UCSD-AML1 (cell line): ENCODE results near the gene ABHD8.

Experiments used
- DNase-seq: peaks from one replicate; lab custom pipeline; 2025; ENCODE audit not compliant: unreplicated experiment; lab: John Stamatoyannopoulos, UW

Gene ABHD8

GRCh38 chr19:17243830-17244617 is 59.2 kb downstream of the ABHD8 start:
- DNase-seq, result no peak

- DNase-seq, result no peak
Measured at GRCh38 chr19:17243211-17243829, 59.9 kb downstream of the ABHD8 start.

- DNase-seq, result no peak
Measured at GRCh38 chr19:17242431-17243208, 60.6 kb downstream of the ABHD8 start.
